Activated CD4-positive, alpha-beta T cell treated with anti-CD3 and anti-CD28 coated beads, Interleukin-2, amount 50 U/mL, for 4 hours (primary cell): Measurements from ENCODE around the gene GABRE.
"Not testable (repeated sequence)": the region's sequence is repeated elsewhere in the genome, so short reads cannot be mapped to it uniquely, and the experiment has no call there.

Source experiments
- DNase-seq, 2 experiments: peaks; one replicate each; pipeline ENCODE4 v3.0.0-alpha.2; 2020

The GABRE gene

DNA sequence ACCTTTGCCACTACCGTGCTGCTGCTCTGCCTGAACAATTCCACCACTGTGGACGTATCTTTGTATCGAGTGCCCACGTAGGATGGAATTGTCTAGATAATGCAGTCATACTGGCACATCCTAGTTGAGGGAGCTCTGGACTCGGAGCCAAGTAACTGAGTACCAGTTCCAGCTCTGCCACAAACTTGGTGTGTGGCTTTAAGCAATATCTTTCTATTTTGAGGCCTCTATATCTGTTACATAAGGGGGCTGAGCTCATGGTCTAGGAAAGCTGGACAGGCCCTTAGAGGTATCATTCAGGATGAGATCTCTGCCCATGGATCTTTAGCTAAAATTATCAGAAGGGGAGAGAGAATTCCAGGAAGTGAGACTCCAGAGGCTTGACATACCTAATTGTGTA lies 12.4 kb downstream of the GABRE start:
- no peak for DNase-seq

DNA sequence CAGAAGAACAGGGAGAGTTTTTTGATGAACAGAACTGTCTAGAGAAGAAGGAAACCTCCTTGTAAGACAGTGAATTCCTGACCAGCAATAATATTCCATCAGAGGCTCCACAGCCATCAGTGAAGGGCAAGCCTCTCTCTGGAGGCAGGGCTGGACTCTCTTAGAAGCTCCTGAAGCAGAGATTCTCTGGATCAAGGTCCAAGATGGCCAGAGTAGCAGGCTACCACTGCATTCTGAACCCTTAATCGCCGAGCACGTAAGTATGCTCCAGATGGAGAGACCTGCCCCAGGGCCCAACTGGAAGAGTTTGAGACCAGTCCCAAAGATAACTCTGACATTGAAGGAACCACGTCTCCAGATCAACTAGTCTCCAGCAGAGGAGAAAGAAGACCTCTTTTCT lies 16.4 kb downstream of the GABRE start:
- DNase-seq: no peak

DNA sequence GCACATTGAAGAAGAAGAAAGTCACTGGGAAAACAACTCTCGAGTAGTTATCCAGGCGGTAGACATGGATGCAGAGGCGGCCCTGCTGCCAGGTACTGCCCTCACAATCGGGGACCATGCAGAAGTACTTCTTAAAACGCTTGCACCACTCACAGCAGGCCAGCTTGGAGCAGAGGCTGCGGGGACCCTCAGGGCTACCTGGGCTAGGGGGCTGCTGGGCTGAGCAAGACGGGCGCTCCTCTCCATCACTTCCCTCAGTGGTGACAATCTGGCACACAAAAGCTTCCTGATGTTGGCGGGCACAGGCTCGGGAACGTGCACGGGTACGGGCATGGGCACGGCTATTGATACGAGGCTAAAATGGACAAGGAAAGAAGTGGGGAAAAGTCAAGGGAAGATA lies 19.7 kb downstream of the GABRE start:
- DNase-seq: no peak

DNA sequence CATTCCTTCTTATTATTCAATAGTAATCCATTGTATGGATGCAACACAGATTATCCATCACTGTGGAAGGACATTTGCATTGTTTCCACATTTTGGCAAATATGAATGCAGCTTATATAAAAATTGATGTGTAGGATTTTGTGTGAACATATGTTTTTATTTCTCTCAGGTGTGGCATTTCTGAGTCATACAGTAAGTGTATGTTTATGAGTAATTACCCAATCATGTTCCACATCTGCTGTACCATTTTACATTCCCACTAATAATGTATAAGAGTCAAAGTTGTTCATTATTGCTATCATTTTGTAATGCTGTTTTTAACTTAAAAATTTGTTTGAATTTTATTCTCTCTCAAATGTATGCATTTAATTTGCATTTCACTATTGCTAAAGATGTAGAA lies 36.3 kb downstream of the GABRE start:
- no peak for DNase-seq

DNA sequence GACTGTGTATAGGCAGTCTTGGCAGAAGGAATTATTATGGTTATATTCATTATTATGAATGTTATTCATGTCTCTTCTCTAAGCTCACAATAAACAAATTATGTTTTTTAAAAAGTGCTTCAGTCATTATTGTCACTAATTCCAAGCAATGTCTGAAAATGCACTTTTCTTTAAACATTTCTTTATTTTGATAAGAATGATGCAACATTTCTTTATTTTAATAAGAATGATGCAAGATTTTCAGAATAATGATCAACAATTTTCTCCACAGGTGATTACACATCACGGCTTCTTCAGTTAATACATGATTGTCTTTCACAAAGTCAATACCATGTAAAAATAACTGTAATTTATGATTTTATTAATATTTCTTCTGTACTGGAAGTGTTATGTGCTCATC lies 39.1 kb downstream of the GABRE start:
- DNase-seq: no peak

DNA sequence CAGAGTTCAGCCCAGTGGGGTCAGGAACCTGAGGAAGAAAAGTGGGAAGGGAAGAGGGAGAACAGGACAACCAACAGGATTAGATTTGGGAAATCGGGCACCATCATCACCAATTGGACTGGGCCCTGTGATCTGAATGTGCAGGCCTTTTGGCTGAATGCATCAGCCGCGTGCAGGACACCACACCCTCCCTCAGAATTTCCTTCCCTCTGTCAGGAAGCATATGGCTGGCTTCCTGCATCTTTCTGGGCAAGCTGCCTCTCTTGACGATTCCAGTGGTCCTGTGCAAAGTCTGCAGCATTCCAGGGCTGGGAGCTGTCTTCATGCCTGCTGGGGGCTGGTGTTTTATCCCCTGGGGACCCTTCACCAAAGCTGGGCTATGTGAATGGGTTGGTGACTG lies 45.4 kb downstream of the GABRE start:
- DNase-seq: no peak

DNA sequence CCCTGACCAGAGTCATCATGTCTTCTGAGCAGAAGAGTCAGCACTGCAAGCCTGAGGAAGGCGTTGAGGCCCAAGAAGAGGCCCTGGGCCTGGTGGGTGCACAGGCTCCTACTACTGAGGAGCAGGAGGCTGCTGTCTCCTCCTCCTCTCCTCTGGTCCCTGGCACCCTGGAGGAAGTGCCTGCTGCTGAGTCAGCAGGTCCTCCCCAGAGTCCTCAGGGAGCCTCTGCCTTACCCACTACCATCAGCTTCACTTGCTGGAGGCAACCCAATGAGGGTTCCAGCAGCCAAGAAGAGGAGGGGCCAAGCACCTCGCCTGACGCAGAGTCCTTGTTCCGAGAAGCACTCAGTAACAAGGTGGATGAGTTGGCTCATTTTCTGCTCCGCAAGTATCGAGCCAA lies 50.8 kb downstream of the GABRE start:
- DNase-seq: no peak

DNA sequence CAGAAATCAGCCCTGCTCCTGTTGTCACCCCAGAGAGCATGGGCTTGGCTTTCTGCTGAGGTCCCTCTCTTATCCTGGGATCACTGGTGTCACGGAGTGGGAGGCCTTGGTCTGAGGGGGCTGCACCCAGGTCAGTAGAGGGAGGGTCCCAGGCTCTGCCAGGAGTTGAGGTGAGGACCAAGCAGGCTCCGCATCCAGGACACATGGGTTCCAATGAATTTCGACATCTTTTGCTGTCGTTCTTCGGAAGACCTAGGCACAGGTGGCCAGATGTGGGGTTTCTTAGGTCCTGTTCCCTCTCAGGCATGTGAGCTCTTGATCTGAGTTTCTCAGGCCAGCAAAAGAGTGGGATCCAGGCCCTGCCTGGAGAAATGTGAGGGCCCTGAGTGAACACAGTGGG lies 51.8 kb downstream of the GABRE start:
- DNase-seq: no peak

DNA sequence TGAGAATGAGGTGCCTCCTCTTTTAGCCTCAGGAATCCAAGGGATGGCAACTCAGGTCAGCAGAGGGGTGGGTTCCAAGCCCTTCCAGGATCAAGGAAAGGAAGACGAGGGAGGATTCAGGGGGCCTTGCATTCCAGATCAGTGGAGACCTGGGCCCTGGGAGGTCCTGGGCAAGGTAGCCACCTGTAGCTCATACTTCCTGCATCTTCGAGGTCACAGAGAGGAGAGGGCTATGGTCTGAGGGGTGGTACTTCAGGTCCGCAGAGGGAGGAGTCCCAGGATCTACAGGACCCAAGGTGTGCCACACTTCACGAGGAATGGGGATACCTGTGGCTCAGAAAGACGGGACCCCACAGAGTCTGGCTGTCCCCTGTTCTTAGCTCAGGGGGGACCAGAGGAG lies 52.6 kb downstream of the GABRE start:
- DNase-seq: no peak

DNA sequence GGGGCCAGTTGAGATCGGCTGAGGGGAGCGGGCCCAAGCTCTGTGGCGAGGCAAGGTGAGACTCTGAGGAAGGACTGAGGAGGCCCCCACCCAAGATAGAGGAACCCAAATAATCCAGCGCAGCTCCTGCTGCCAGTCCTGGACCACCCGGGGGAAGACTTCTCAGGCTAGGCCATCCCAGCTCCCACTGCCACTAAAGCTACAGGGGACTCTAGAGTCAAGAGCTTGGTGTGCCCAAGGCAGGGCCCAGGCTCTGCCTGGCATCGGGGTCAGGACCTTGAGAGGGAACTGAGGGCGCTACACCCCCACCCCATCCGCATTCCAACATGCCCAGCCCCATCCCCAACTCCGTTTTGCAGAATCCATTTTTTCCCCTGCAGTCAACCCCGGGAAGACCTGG lies 53.2 kb downstream of the GABRE start:
- DNase-seq: no peak

DNA sequence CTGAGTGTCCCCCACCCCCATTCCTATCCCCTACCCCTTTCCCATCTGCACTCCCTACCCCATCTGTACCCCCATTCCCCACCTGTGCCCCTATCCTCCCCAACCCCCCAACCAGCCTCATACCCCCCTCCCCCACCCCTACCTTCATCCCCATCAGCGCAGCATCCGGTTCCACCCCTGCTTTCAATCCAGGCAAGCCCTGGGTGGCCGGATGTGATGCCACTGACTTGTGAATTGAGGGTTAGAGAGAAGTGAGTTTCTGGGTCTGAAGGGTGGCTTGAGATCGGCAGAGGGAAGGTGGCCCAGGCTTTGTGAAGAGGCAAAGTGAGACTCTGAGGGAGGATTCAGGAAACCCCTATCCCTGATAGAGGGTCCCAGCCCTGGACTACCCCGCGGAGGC lies 53.9 kb downstream of the GABRE start:
- DNase-seq: no peak

DNA sequence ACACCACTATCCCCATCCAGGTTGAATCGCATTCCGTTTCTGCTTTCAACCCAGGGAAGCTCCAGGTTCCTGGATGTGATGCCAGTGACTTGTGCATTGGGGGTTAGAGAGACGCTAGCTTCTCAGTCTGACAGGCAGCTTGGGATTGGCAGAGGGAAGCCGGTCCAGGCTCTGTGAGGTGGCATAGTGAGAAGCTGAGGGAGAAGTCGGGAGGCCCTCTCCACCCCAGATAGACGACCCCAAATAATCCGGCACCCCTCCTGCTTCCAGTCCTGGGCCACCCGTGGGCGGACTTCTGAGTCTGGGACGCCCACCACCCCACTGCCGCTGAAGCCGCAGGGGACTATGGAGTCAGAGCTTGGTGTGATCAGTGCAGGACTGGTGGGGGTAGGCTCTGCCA lies 54.4 kb downstream of the GABRE start:
- no peak for DNase-seq

DNA sequence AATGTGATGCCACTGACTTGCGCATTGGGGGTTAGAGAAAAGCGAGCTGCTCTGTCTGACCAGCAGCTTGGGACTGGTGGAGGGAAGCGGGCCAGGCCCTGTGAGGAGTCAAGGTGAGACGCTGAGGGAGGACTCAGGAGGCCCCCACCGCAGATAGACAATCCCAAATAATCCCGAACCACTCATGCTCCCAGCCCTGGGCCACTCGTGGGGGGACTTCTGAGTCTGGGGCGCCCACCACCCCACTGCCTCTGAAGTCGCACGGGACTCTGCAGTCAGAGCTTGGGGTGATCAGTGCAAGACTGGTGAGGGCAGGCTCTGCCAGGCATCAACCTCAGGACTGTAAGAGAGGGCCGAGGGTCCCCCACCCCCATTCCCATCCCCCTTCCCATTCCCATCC lies 54.9 kb downstream of the GABRE start:
- no peak for DNase-seq

DNA sequence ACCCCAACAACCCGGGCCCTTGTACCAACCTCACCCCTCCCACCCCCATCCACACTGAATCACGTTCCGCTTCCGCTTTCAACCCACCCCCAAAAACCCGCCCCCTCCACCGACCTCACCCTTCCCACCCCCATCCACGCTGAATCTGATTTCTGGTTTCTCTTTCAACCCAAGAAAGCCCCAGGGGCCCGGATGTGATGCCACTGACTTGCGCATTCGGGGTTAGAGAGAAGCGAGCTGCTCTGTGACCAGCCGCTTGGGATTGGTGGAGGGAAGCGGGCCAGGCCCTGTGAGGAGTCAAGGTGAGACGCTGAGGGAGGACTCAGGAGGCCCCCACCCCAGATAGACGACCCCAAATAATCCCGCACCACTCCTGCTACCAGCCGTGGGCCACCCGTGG lies 55.7 kb downstream of the GABRE start:
- DNase-seq: not testable (repeated sequence)

DNA sequence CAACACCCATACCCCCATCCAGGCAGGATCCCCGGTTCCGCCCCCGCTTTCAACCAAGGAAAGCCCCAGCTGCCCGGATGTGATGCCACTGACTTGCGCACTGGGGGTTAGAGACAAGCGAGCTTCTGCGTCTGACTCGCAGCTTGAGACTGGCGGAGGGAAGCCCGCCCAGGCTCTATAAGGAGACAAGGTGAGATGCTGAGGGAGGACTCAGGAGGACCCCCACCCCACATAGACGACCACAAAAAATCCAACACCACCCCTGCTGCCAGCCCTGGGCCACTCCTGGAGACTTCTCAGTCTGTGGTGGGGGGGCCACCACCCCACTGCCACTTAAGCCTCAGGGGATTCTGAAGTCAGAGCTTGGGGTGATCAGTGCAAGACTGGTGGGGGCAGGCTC lies 61.7 kb downstream of the GABRE start, which contains the start of gene MAGEA4:
Gene MAGEA4, plus strand, starts transcription at position 110 of the 400 bp plus-strand sequence. CDS start 10,776 bp downstream, outside the sequence.
- no peak for DNase-seq

DNA sequence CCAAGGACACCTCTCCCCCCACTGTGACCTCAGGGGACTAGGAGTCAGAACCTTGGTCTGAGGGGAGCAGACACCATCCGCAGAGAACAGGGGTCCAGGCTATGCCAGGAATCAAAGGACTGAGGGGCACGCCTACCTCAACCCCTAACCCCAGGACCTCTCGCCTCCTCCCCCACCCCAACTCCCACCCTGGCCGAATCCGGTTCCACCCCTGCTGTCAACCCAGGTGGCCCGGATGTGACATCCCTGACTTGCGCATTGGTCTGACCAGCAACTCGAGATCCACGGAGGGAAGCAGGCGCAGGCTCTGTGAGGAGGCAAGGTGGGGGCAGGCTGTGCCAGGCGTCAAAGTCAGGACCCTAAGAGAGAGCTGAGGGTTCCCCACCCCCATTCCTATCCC lies 62.3 kb downstream of the GABRE start:
- no peak for DNase-seq

DNA sequence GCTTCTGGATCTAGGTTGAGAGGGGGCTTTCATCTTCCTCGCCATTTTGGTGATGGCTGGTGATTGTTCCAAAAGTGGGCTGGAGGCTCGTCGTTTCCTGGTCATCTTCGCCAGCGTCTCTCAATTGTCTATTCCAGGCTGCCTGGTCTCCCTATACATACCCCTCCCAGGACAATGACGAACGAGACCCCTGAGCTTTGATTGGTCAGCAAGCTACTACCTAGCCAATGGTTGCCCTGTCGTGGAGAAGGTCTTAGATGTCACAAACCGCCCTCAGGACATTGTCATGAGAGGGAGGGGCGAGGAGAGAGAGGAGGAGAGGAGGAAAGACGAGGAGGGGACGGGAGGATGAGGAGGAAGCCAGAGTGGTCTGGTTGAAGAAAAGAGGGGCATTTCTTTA lies 69.5 kb downstream of the GABRE start:
- no peak for DNase-seq
